MM.1S (cell line): ENCODE results near the gene INSIG2.

Experiments
- DNase-seq: peaks from one replicate; pipeline ENCODE4 v3.0.0-alpha.2; 2015
- H2AFZ ChIP-seq: fragments of 300-600 bp; sonication (generic); 2 replicates; pipeline ENCODE4 v1.6.0; 2016; ENCODE audit warnings: antibody characterized with exemption, low read length
- H3F3A ChIP-seq: fragments of 300-600 bp; sonication (generic); 2 replicates; pipeline ENCODE4 v1.6.1; 2016; ENCODE audit warnings: mild to moderate bottlenecking, antibody characterized with exemption, low read length, moderate library complexity, mixed read lengths; ENCODE audit not compliant: insufficient read depth
- H3K27ac ChIP-seq: fragments of 300-600 bp; sonication (generic); 2 replicates; pipeline ENCODE4 v1.5.1; 2016; ENCODE audit warnings: mild to moderate bottlenecking, low read length
- H3K27me3 ChIP-seq: fragments of 300-600 bp; sonication (generic); replicated peaks from 2 replicates; pipeline ENCODE4 v1.6.0; 2016; ENCODE audit warnings: low read length; ENCODE audit not compliant: insufficient read depth
- H3K36me3 ChIP-seq: fragments of 300-600 bp; sonication (generic); replicated peaks from 2 replicates; pipeline ENCODE4 v1.6.1; 2016; ENCODE audit warnings: mild to moderate bottlenecking, low read length, mixed read lengths; ENCODE audit not compliant: insufficient read depth
- H3K4me1 ChIP-seq: fragments of 300-600 bp; sonication (generic); 2 replicates; pipeline ENCODE4 v1.6.1; 2016; ENCODE audit warnings: low read length, mixed read lengths
- H3K4me2 ChIP-seq: fragments of 300-600 bp; sonication (generic); 2 replicates; pipeline ENCODE4 v1.6.0; 2016; ENCODE audit warnings: low read depth, low read length
- H3K4me3 ChIP-seq: fragments of 300-600 bp; sonication (generic); 2 replicates; pipeline ENCODE4 v1.5.1; 2016; ENCODE audit warnings: low read length, mixed read lengths
- H3K79me2 ChIP-seq: fragments of 300-600 bp; sonication (generic); 2 replicates; pipeline ENCODE4 v1.6.1; 2016; ENCODE audit warnings: mixed run types, low read length, mixed read lengths
- H3K9ac ChIP-seq: fragments of 300-600 bp; sonication (generic); 2 replicates; pipeline ENCODE4 v1.6.1; 2016; ENCODE audit warnings: low read length, mixed read lengths
- H3K9me2 ChIP-seq: fragments of 300-600 bp; sonication (generic); replicated peaks from 2 replicates; pipeline ENCODE4 v1.6.1; 2016; ENCODE audit warnings: mild to moderate bottlenecking, low read length, mixed read lengths; ENCODE audit not compliant: insufficient read depth
- H3K9me3 ChIP-seq: fragments of 300-600 bp; sonication (generic); replicated peaks from 2 replicates; pipeline ENCODE4 v1.6.1; 2016; ENCODE audit warnings: mild to moderate bottlenecking, low read length, mixed read lengths; ENCODE audit not compliant: insufficient read depth
- H4K20me1 ChIP-seq: fragments of 300-600 bp; sonication (generic); 2 replicates; pipeline ENCODE4 v1.6.1; 2016; ENCODE audit warnings: mild to moderate bottlenecking, low read length, moderate library complexity, mixed read lengths; ENCODE audit not compliant: insufficient read depth
- CTCF ChIP-seq: fragments of 300-600 bp; sonication (generic); IDR thresholded peaks from 2 replicates; pipeline ENCODE4 v1.5.1; 2016; ENCODE audit warnings: antibody characterized with exemption, low read length, mixed read lengths
- EZH2 ChIP-seq: fragments of 300-600 bp; sonication (generic); optimal IDR thresholded peaks from 2 replicates; pipeline ENCODE3; 2017; ENCODE audit warnings: low read depth, mild to moderate bottlenecking, antibody characterized with exemption, low read length, mixed read lengths
- EZH2phosphoT487 ChIP-seq: fragments of 300-600 bp; sonication (generic); IDR thresholded peaks from 2 replicates; pipeline ENCODE4 v1.6.1; 2018; ENCODE audit warnings: antibody characterized with exemption, low read length

The INSIG2 gene

GRCh38 chr2:118148133-118148532 lies 59.9 kb downstream of the INSIG2 start:
- Histone ChIP-seq H3K4me2 (no peak overlapping the region), H3K79me2 (no peaks in the 10 kb centered on the region), H3K27me3 (no peaks in the 10 kb centered on the region), H3K36me3 (no peaks in the 10 kb centered on the region), H2AFZ (no peak overlapping the region), H3K9me2 (no peaks in the 10 kb centered on the region), H3K4me1 (no peaks in the 10 kb centered on the region), H4K20me1 (no peaks in the 10 kb centered on the region), H3K9ac (no peak overlapping the region), H3F3A (no peaks in the 10 kb centered on the region), H3K4me3 (no peak overlapping the region), H3K27ac (no peak overlapping the region), H3K9me3 (no peaks in the 10 kb centered on the region)
- DNase-seq, result no peak
- no peak for TF ChIP-seq EZH2
- TF ChIP-seq EZH2phosphoT487, result no peak
- no peak for TF ChIP-seq CTCF

- H3K36me3 ChIP-seq, result no peaks in the 10 kb centered on the region
- no peaks in the 10 kb centered on the region for H3K9me2 ChIP-seq
- no peaks in the 10 kb centered on the region for H3K4me1 ChIP-seq
- H3K9ac ChIP-seq, result no peak overlapping the region
- H3K4me2 ChIP-seq, result no peak overlapping the region
- no peaks in the 10 kb centered on the region for H3K27me3 ChIP-seq
- H3K79me2 ChIP-seq, result no peaks in the 10 kb centered on the region
- DNase-seq, result no peak
- no peak for TF ChIP-seq EZH2phosphoT487
- no peak for TF ChIP-seq EZH2
- no peak for TF ChIP-seq CTCF
- H3K9me3 ChIP-seq, result no peaks in the 10 kb centered on the region
- no peak overlapping the region for H3K27ac ChIP-seq
- no peaks in the 10 kb centered on the region for H3F3A ChIP-seq
- H2AFZ ChIP-seq, result no peak overlapping the region
- no peak overlapping the region for H3K4me3 ChIP-seq
- H4K20me1 ChIP-seq, result no peaks in the 10 kb centered on the region
Observed at GRCh38 chr2:118148809-118149208, 60.5 kb downstream of the INSIG2 start.

- TF ChIP-seq CTCF (no peak), EZH2phosphoT487 (no peak)
- Histone ChIP-seq H3K36me3 (no peaks in the 10 kb centered on the region), H3F3A (no peaks in the 10 kb centered on the region), H3K27ac (no peak overlapping the region), H3K4me1 (no peaks in the 10 kb centered on the region), H4K20me1 (no peaks in the 10 kb centered on the region), H2AFZ (no peak overlapping the region), H3K4me2 (no peak overlapping the region), H3K4me3 (no peak overlapping the region), H3K79me2 (no peaks in the 10 kb centered on the region), H3K9me3 (no peaks in the 10 kb centered on the region), H3K9ac (no peak overlapping the region), H3K9me2 (no peaks in the 10 kb centered on the region), H3K27me3 (no peaks in the 10 kb centered on the region)
- no peak for DNase-seq
Observed at GRCh38 chr2:118150294-118150693, 62.0 kb downstream of the INSIG2 start.

GRCh38 chr2:118151831-118152230 lies 63.6 kb downstream of the INSIG2 start:
- no peaks in the 10 kb centered on the region for H4K20me1 ChIP-seq
- H2AFZ ChIP-seq, result no peak overlapping the region
- H3K4me3 ChIP-seq, result no peak overlapping the region
- no peaks in the 10 kb centered on the region for H3K9me3 ChIP-seq
- no peak overlapping the region for H3K4me2 ChIP-seq
- no peaks in the 10 kb centered on the region for H3K4me1 ChIP-seq
- H3K27ac ChIP-seq, result no peak overlapping the region
- H3K79me2 ChIP-seq, result no peaks in the 10 kb centered on the region
- no peaks in the 10 kb centered on the region for H3K27me3 ChIP-seq
- no peak for DNase-seq
- TF ChIP-seq EZH2phosphoT487, result no peak
- TF ChIP-seq CTCF, result no peak
- no peak for TF ChIP-seq EZH2
- H3K9ac ChIP-seq, result no peak overlapping the region
- H3F3A ChIP-seq, result no peaks in the 10 kb centered on the region
- H3K9me2 ChIP-seq, result no peaks in the 10 kb centered on the region
- H3K36me3 ChIP-seq, result no peaks in the 10 kb centered on the region
